Lower leg skin (tissue), 3 donors: Measurements from ENCODE around the gene PCYT2.

Experiments used
- POLR2A ChIP-seq, 2 donors: fragments of 450-650 bp; IDR thresholded peaks; one replicate each; pipeline ENCODE4 v1.6.1; 2016 to 2017; ENCODE audit warnings: antibody characterized with exemption in 2 of 2, mild to moderate bottlenecking in 1 of 2, moderate library complexity in 1 of 2
- TF ChIP-seq, protein P1 (sequence below), 3 donors: fragments of 450-650 bp; IDR thresholded peaks; one replicate each; pipeline ENCODE4 v1.5.1; 2016; ENCODE audit warnings: antibody characterized with exemption in 3 of 3, mild to moderate bottlenecking in 3 of 3, moderate library complexity in 2 of 3

DNA sequence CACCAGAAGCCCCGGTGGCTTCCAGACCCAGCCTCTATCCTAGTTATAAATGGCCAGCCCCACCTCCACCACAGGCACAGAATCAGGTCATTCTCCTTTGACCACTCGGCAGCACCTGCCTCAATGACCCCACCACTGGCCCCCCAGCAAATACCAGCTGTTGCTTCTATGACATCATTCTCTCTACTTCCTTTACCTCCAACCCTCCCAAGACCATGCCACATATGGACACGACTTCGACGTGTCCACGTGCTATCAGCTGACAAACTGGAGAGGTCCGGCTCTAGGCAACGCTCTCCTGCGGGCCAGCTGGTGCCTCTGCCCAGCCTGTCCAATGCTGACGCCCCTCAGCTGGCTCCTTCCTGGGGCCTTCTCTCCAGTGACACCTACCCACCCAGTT lies 25.7 kb downstream of the PCYT2 start:
- TF ChIP-seq, protein P1, sequence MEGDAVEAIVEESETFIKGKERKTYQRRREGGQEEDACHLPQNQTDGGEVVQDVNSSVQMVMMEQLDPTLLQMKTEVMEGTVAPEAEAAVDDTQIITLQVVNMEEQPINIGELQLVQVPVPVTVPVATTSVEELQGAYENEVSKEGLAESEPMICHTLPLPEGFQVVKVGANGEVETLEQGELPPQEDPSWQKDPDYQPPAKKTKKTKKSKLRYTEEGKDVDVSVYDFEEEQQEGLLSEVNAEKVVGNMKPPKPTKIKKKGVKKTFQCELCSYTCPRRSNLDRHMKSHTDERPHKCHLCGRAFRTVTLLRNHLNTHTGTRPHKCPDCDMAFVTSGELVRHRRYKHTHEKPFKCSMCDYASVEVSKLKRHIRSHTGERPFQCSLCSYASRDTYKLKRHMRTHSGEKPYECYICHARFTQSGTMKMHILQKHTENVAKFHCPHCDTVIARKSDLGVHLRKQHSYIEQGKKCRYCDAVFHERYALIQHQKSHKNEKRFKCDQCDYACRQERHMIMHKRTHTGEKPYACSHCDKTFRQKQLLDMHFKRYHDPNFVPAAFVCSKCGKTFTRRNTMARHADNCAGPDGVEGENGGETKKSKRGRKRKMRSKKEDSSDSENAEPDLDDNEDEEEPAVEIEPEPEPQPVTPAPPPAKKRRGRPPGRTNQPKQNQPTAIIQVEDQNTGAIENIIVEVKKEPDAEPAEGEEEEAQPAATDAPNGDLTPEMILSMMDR (IDR thresholded peaks at IDR 0.05), result no peak
- TF ChIP-seq POLR2A (IDR thresholded peaks at IDR 0.05), result no peak
